GM13976 (cell line): ENCODE data around the gene HPN.

Experiments
- DNase-seq: peaks from one replicate; pipeline ENCODE4 v3.0.0; 2012; ENCODE audit warnings: low spot score
- CTCF ChIP-seq: IDR thresholded peaks from 2 replicates; pipeline ENCODE4 v1.5.1; 2012; ENCODE audit warnings: borderline replicate concordance, mild to moderate bottlenecking; ENCODE audit not compliant: insufficient read depth; ENCODE audit errors: extremely low read depth, missing control alignments, control extremely low read depth
- in situ Hi-C: fragments of 300-500 bp; cut with MboI; formaldehyde crosslinking; loops from one replicate; pipeline ENCODE4 v1.12.0; 2022; ENCODE audit warnings: low sequenced_read_pairs, mixed read lengths, inconsistent platforms; ENCODE audit not compliant: unreplicated experiment

The HPN gene

GRCh38 chr19:34998777-34999497 lies 42.6 kb upstream of the HPN start:
- in situ Hi-C loops, result no loop called here
- peak; percentile 22 for DNase-seq
- TF ChIP-seq CTCF, result no peak

GRCh38 chr19:34999498-35000337 lies 41.8 kb upstream of the HPN start, which contains the start of gene GRAMD1A:
Gene GRAMD1A, plus strand, starts transcription at chr19:35000323. Its CDS starts 156 bp downstream, at chr19:35000479.
- in situ Hi-C loops, result no loop called here
- peak; percentile 96 for DNase-seq
- TF ChIP-seq CTCF, result no peak

GRCh38 chr19:35000338-35000646 lies 41.2 kb upstream of the HPN start:
- in situ Hi-C loops, result no loop called here
- DNase-seq, result no peak

GRCh38 chr19:35000647-35001501 lies 40.6 kb upstream of the HPN start:
- in situ Hi-C loops, result no loop called here
- peak; percentile 52 for DNase-seq
- TF ChIP-seq CTCF, result no peak

More at GRCh38 chr19:35000338-35000646, 41.2 kb upstream of the HPN start:
- TF ChIP-seq CTCF, result no peak

- no peak for TF ChIP-seq CTCF
- in situ Hi-C loops, result no loop called here
Measured at GRCh38 chr19:35002037-35002535, 39.4 kb upstream of the HPN start.

More at GRCh38 chr19:35002037-35002535, 39.4 kb upstream of the HPN start:
- no peak for DNase-seq
